Stomach (tissue), 4 donors: ENCODE data around the gene SKOR2.

Source experiments
- EP300 ChIP-seq: sonication (generic); formaldehyde crosslinking; IDR thresholded peaks from one replicate; pipeline ENCODE4 v1.6.1; 2017; ENCODE audit warnings: antibody characterized with exemption
- POLR2A ChIP-seq, 4 donors: fragments of 450-650 bp; IDR thresholded peaks; one replicate each; pipeline ENCODE4 v1.6.1; 2016; ENCODE audit warnings: antibody characterized with exemption in 4 of 4, control low read depth in 2 of 4, mild to moderate bottlenecking in 1 of 4, moderate library complexity in 1 of 4
- TF ChIP-seq, protein P1 (sequence below), 7 experiments: fragments of 450-650 bp in 4 of 7; fragments of 200-600 bp in 3 of 7; sonication (generic) in 3 of 7; IDR thresholded peaks; one replicate each; pipeline ENCODE4 v1.5.1; 2016 to 2019; ENCODE audit warnings: antibody characterized with exemption in 7 of 7, control low read depth in 2 of 7, mild to moderate bottlenecking in 1 of 7

DNA sequence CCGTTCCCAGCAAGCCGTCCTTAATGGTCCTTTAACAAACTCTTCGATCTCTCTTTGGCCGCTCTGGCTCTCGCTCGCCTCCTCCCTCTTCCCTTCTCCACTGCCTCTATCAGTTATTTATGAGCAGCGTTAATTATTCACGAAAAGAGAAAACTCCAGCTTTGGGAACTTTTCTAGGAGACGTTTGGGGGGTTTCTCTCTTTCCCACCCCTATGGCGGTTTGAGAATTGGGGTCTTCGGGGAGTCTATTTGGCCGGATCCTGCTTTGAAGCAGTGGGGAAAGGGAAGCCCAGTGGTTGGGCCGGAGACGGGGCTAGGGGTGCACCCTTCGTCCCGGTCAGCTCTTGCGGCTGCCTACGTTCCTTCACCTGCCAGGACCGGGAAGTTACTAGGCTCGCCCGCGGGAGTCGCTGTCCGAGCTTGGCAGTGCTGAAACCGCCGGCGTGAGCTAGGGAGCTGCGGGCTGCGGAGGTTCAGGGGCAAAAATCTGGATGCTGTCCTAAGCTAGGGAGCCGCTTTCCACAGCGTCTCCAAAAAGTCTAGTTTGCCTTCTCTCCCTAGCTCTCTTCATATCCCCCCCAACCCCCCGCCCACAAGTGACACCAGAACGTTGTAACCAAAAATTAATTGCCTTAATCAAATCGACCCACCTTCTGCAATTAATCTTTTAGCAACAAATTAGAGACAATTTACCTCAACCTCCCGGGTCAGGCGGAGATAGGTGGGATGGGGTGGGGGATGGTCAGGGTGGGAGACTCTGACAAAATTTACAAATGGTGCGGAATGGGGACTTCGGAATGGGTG, 8.9 kb upstream of the SKOR2 start:
- TF ChIP-seq, protein P1, sequence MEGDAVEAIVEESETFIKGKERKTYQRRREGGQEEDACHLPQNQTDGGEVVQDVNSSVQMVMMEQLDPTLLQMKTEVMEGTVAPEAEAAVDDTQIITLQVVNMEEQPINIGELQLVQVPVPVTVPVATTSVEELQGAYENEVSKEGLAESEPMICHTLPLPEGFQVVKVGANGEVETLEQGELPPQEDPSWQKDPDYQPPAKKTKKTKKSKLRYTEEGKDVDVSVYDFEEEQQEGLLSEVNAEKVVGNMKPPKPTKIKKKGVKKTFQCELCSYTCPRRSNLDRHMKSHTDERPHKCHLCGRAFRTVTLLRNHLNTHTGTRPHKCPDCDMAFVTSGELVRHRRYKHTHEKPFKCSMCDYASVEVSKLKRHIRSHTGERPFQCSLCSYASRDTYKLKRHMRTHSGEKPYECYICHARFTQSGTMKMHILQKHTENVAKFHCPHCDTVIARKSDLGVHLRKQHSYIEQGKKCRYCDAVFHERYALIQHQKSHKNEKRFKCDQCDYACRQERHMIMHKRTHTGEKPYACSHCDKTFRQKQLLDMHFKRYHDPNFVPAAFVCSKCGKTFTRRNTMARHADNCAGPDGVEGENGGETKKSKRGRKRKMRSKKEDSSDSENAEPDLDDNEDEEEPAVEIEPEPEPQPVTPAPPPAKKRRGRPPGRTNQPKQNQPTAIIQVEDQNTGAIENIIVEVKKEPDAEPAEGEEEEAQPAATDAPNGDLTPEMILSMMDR (IDR thresholded peaks at IDR 0.05), result no peak
- TF ChIP-seq EP300, result no peak
- TF ChIP-seq POLR2A (IDR thresholded peaks at IDR 0.05), result no peak
